H9 (cell line): ENCODE results near the gene TDP1. TPM values are rescaled to one million over a fixed set of nuclear protein-coding genes. Genes with fewer than 3 reads are reported as not detected.

Experiments used
- DNase-seq: peaks from one replicate; pipeline ENCODE4 v3.0.0-alpha.2; 2017
- H2AFZ ChIP-seq: one replicate; pipeline ENCODE4 v1.6.1; 2013; ENCODE audit warnings: mild to moderate bottlenecking, low read length, control low read depth, moderate library complexity
- H2AK5ac ChIP-seq: 2 replicates; pipeline ENCODE4 v1.6.1; 2013; ENCODE audit warnings: low read length, control low read depth, mixed read lengths; ENCODE audit not compliant: insufficient read length
- H2BK120ac ChIP-seq: one replicate; pipeline ENCODE4 v1.6.1; 2013; ENCODE audit warnings: low read depth, mild to moderate bottlenecking, low read length, control low read depth, inconsistent platforms; ENCODE audit not compliant: poor library complexity, severe bottlenecking
- H2BK12ac ChIP-seq: 2 replicates; pipeline ENCODE4 v1.6.1; 2013; ENCODE audit warnings: low read length, control low read depth, mixed read lengths, low read depth; ENCODE audit not compliant: insufficient read length
- H2BK15ac ChIP-seq: 2 replicates; pipeline ENCODE4 v1.6.1; 2013; ENCODE audit warnings: low read depth, low read length, control low read depth
- H2BK20ac ChIP-seq: one replicate; pipeline ENCODE4 v1.6.1; 2013; ENCODE audit warnings: low read depth, mild to moderate bottlenecking, low read length, control low read depth, inconsistent platforms; ENCODE audit not compliant: poor library complexity, severe bottlenecking
- H2BK5ac ChIP-seq: 2 replicates; pipeline ENCODE4 v1.6.1; 2013; ENCODE audit warnings: low read length, control low read depth, mixed read lengths; ENCODE audit not compliant: insufficient read length
- H3K14ac ChIP-seq: 2 replicates; pipeline ENCODE4 v1.6.1; 2013; ENCODE audit warnings: low read length, control low read depth; ENCODE audit not compliant: insufficient read depth
- H3K18ac ChIP-seq: 2 replicates; pipeline ENCODE4 v1.6.1; 2013; ENCODE audit warnings: low read depth, mild to moderate bottlenecking, mixed read lengths, low read length, control low read depth; ENCODE audit not compliant: insufficient read length
- H3K23ac ChIP-seq: 2 replicates; pipeline ENCODE4 v1.6.1; 2013; ENCODE audit warnings: low read length, control low read depth, mixed read lengths, low read depth; ENCODE audit not compliant: insufficient read length
- H3K23me2 ChIP-seq: 2 replicates; pipeline ENCODE4 v1.6.1; 2013; ENCODE audit warnings: low read depth, mild to moderate bottlenecking, mixed read lengths, low read length, control low read depth; ENCODE audit not compliant: insufficient read length, poor library complexity, severe bottlenecking
- H3K27ac ChIP-seq: 2 replicates; pipeline ENCODE4 v1.5.1; 2013; ENCODE audit warnings: low read length, control low read depth, mixed read lengths, low read depth; ENCODE audit not compliant: insufficient read length
- H3K27me3 ChIP-seq: 2 replicates; pipeline ENCODE4 v1.6.1; 2013; ENCODE audit warnings: low read length, control low read depth, inconsistent platforms; ENCODE audit not compliant: insufficient read depth
- H3K4ac ChIP-seq: 2 replicates; pipeline ENCODE4 v1.6.1; 2013; ENCODE audit warnings: low read depth, mild to moderate bottlenecking, control low read depth, inconsistent platforms, low read length, moderate library complexity
- H3K4me1 ChIP-seq: 2 replicates; pipeline ENCODE4 v1.6.1; 2013; ENCODE audit warnings: low read length, control low read depth, inconsistent platforms; ENCODE audit not compliant: insufficient read depth
- H3K4me2 ChIP-seq: 2 replicates; pipeline ENCODE4 v1.6.1; 2013; ENCODE audit warnings: low read length, control low read depth, mixed read lengths; ENCODE audit not compliant: insufficient read length, insufficient read depth
- H3K56ac ChIP-seq: 2 replicates; pipeline ENCODE4 v1.6.1; 2013; ENCODE audit warnings: low read depth, mild to moderate bottlenecking, mixed read lengths, low read length, control low read depth; ENCODE audit not compliant: insufficient read length
- H3K79me1 ChIP-seq: 2 replicates; pipeline ENCODE4 v1.6.1; 2013; ENCODE audit warnings: low read depth, mild to moderate bottlenecking, moderate library complexity, low read length, control low read depth, inconsistent platforms; ENCODE audit not compliant: insufficient read depth, poor library complexity, severe bottlenecking
- H3K79me2 ChIP-seq: 2 replicates; pipeline ENCODE4 v1.6.1; 2013; ENCODE audit warnings: low read length, control low read depth, inconsistent platforms; ENCODE audit not compliant: insufficient read depth
- H3K9ac ChIP-seq: 2 replicates; pipeline ENCODE4 v1.6.1; 2013; ENCODE audit warnings: low read length, control low read depth, mixed read lengths; ENCODE audit not compliant: insufficient read length; ENCODE audit errors: extremely low read depth
- H3K9me3 ChIP-seq: one replicate; pipeline ENCODE4 v1.6.1; 2013; ENCODE audit warnings: low read depth, low read length, inconsistent platforms; ENCODE audit not compliant: control insufficient read depth
- H3T11ph ChIP-seq: one replicate; pipeline ENCODE4 v1.6.1; 2013; ENCODE audit warnings: mild to moderate bottlenecking, low read length, control low read depth, inconsistent platforms
- H4K20me1 ChIP-seq: one replicate; pipeline ENCODE4 v1.6.1; 2013; ENCODE audit not compliant: control insufficient read depth, insufficient read length, insufficient read depth
- H4K5ac ChIP-seq: 2 replicates; pipeline ENCODE4 v1.6.1; 2013; ENCODE audit warnings: low read depth, mild to moderate bottlenecking, mixed read lengths, low read length, control low read depth; ENCODE audit not compliant: insufficient read length
- H4K8ac ChIP-seq: replicated peaks from 2 replicates; pipeline ENCODE4 v1.6.1; 2013; ENCODE audit warnings: low read length, control low read depth, mixed read lengths, low read depth; ENCODE audit not compliant: insufficient read length
- H4K91ac ChIP-seq: 2 replicates; pipeline ENCODE4 v1.6.1; 2013; ENCODE audit warnings: low read depth, mild to moderate bottlenecking, moderate library complexity, mixed read lengths, low read length, control low read depth; ENCODE audit not compliant: insufficient read length
- H3K27ac Mint-ChIP-seq, 3 experiments: 2 replicates in 2 of 3; 3 replicates in 1 of 3; pipeline ENCODE4 v1.8.0; 2020 to 2021; ENCODE audit warnings: mixed read lengths in 3 of 3, mild to moderate bottlenecking in 1 of 3, moderate library complexity in 1 of 3
- H3K27me3 Mint-ChIP-seq: 2 replicates; pipeline ENCODE4 v1.8.0; 2021; ENCODE audit warnings: low read depth, mild to moderate bottlenecking, moderate library complexity, mixed read lengths
- H3K36me3 Mint-ChIP-seq, 3 experiments: 2 replicates in 2 of 3; 3 replicates in 1 of 3; pipeline ENCODE4 v1.8.0; 2020 to 2021; ENCODE audit warnings: low read depth in 3 of 3, mixed read lengths in 3 of 3; ENCODE audit not compliant: insufficient read depth in 1 of 3
- H3K4me1 Mint-ChIP-seq, 2 experiments: 2 replicates each; pipeline ENCODE4 v1.8.0; 2020; ENCODE audit warnings: mixed read lengths in 2 of 2
- H3K4me3 Mint-ChIP-seq, 2 experiments: 2 replicates in 1 of 2; 3 replicates in 1 of 2; pipeline ENCODE4 v1.8.0; 2020 to 2021; ENCODE audit warnings: mild to moderate bottlenecking in 2 of 2, mixed read lengths in 2 of 2, moderate library complexity in 1 of 2
- H3K9me3 Mint-ChIP-seq, 2 experiments: 2 replicates in 1 of 2; 3 replicates in 1 of 2; pipeline ENCODE4 v1.8.0; 2020; ENCODE audit warnings: mild to moderate bottlenecking in 2 of 2, mixed read lengths in 2 of 2, moderate library complexity in 1 of 2
- CTCF ChIP-seq: fragments of 200-600 bp; sonication (generic); conservative IDR thresholded peaks from 3 replicates; pipeline ENCODE4 v1.8.0; 2021; ENCODE audit warnings: antibody characterized with exemption, mild to moderate bottlenecking
- WGBS: extraction: QIAGEN DNeasy Blood & Tissue Kit; methylation state at CpG from one replicate; pipeline ENCODE4 v1.1.7; 2013; ENCODE audit warnings: missing lambda C conversion rate, low lambda C conversion rate, mixed read lengths; ENCODE audit not compliant: insufficient read length; ENCODE audit errors: extremely low coverage; 5-methylcytosine and 5-hydroxymethylcytosine counted together
- total RNA-seq: library from RNA; stranded (reverse); gene quantifications from 2 replicates; pipeline ENCODE4 v1.2.1, GENCODE V29; 2021

TDP1 gene
- total RNA-seq, 1 experiment from 2014 or later: 53.4 TPM

DNA sequence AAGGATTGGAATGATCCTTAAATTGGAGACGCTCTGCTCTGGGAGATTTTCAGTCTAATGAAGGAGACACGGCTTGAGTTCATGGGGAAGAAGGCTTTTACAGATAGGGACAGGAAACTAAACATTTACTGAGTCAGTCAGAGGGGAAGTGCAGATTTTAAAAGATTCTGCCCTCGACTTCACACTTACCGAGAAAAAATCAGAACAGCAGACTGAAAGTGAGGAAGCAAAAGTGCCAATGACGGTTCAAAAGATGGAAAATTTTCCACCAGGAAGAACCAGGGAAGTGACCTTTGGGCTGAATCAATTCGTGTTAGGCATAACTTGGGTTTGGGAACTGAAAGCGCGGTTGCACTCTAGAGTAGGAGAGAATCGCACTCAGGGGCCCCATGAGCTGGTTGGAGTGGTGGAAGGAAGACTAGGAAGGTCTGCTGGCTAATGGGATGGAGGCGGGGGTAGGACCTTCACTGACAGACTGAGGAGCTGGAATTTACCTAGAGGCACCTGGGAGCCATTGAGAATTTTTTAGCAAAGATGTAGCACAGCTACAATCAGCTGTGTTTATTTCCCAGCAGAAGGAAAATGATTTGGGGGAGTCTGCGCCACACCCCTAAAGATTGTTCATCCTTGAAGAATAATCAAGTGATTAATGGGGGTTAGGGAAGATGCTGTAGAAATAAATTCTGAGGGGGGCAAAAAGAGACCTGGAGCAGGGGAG is 107.3 kb downstream of the TDP1 start:
- no peaks in the 10 kb centered on the region for H3K79me1 ChIP-seq
- no peaks in the 10 kb centered on the region for H3K79me2 ChIP-seq
- no peak overlapping the region for H3K56ac ChIP-seq
- H3K4ac ChIP-seq: no peak overlapping the region
- H3K23me2 ChIP-seq: peaks cover 25% of the 10 kb centered on the region
- H2AK5ac ChIP-seq: no peak overlapping the region
- no peak overlapping the region for H2AFZ ChIP-seq
- Mint-ChIP-seq H3K36me3 (peaks cover 0 to 2% (median 0%) of the 10 kb centered on the region in 3 experiments; a peak in 2 of 7 replicates), H3K27ac (no peak overlapping the region), H3K4me3 (peak overlapping the region; percentile 62 to 87), H3K27me3 (peaks cover 93% of the 10 kb centered on the region), H3K9me3 (peaks cover 2 to 5% of the 10 kb centered on the region in 2 experiments; a peak in 3 of 5 replicates), H3K4me1 (peaks cover 21 to 28% of the 10 kb centered on the region in 2 experiments)
- H2BK5ac ChIP-seq: no peak overlapping the region
- H3K27ac ChIP-seq: no peak overlapping the region
- H2BK12ac ChIP-seq: no peak overlapping the region
- H3K18ac ChIP-seq: no peak overlapping the region
- no peak overlapping the region for H3K14ac ChIP-seq
- H4K8ac ChIP-seq: no peak overlapping the region
- DNase-seq: no peak
- no peaks in the 10 kb centered on the region for H3K9me3 ChIP-seq
- no peak overlapping the region for H3T11ph ChIP-seq
- no CpG with 5 or more reads among the region's 11 CpGs for WGBS
- peaks cover 37% of the 10 kb centered on the region; the same call in 1 of the 2 replicates for H3K27me3 ChIP-seq
- H2BK20ac ChIP-seq: no peak overlapping the region
- 0 out of 2 replicates have a peak, but pooled peaks cover 3% of the 10 kb centered on the region for H3K4me1 ChIP-seq
- no peak overlapping the region for H3K23ac ChIP-seq
- H2BK15ac ChIP-seq: no peak overlapping the region
- no peak overlapping the region for H2BK120ac ChIP-seq
- H4K20me1 ChIP-seq: no peaks in the 10 kb centered on the region
- H4K5ac ChIP-seq: no peak overlapping the region
- H3K9ac ChIP-seq: no peak overlapping the region
- TF ChIP-seq CTCF: no peak
- H4K91ac ChIP-seq: no peak overlapping the region
- H3K4me2 ChIP-seq: peak overlapping the region; percentile 78
